ENCODE results near the gene MYMK.

MYMK gene

GRCh38 chr9:133518706-133519449 is 5.9 kb downstream of the MYMK start:
- no peak for DNase-seq (ENCODE audit: low read depth)

- DNase-seq (ENCODE audit: low read depth) = no peak
Observed at GRCh38 chr9:133518200-133518599, 6.6 kb downstream of the MYMK start.

DNA sequence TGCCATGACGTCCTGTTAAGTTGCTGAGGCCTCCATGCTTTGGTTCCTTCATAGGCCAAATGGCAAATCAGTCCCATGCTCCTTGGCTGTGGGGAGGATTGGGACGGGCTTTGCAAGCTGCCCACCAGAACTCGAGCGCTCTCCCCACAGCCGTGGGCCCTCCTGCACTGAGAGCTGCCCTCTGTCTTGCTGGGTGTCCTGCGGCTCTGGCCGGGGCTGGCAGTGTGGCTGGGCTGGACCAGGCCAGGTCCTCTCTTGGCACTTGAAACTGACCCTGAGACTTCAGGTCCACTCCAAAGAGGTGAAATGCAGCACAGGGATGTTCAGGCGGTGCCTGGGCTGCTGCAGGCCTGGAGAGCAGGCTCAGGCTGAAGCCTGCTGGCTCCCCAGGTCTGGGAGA is 7.0 kb downstream of the MYMK start:
- no peak for DNase-seq (ENCODE audit: low read depth)

DNA sequence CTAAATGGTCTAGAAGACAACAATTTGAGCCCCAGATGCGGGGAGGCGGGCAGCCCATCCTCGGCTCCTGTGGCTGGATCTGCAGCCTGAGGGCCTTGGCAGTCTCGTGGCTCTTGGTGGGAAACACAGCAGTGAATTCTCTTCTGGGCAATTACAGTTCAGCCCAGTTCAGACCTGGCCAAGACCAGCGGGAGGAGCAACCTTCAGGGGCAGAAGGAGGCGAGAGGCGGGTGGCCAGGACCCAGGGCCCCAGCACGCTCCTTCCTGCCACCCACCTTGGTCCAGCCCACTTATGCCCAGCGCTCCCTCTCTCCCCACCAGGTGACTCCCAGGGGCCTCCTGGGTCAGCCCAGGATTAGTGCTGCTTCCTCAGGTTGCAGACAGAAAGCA is 7.8 kb downstream of the MYMK start:
- DNase-seq (ENCODE audit: low read depth) = no peak

GRCh38 chr9:133516256-133516960 is 8.4 kb downstream of the MYMK start:
- DNase-seq (ENCODE audit: low read depth) = no peak

- DNase-seq (ENCODE audit: low read depth) = no peak
Observed at GRCh38 chr9:133515615-133516255, 9.0 kb downstream of the MYMK start.

- DNase-seq (ENCODE audit: low read depth) = no peak
Observed at GRCh38 chr9:133515240-133515610, 9.5 kb downstream of the MYMK start.

- DNase-seq (ENCODE audit: low read depth) = no peak
Observed at GRCh38 chr9:133514460-133515239, 10.1 kb downstream of the MYMK start.

DNA sequence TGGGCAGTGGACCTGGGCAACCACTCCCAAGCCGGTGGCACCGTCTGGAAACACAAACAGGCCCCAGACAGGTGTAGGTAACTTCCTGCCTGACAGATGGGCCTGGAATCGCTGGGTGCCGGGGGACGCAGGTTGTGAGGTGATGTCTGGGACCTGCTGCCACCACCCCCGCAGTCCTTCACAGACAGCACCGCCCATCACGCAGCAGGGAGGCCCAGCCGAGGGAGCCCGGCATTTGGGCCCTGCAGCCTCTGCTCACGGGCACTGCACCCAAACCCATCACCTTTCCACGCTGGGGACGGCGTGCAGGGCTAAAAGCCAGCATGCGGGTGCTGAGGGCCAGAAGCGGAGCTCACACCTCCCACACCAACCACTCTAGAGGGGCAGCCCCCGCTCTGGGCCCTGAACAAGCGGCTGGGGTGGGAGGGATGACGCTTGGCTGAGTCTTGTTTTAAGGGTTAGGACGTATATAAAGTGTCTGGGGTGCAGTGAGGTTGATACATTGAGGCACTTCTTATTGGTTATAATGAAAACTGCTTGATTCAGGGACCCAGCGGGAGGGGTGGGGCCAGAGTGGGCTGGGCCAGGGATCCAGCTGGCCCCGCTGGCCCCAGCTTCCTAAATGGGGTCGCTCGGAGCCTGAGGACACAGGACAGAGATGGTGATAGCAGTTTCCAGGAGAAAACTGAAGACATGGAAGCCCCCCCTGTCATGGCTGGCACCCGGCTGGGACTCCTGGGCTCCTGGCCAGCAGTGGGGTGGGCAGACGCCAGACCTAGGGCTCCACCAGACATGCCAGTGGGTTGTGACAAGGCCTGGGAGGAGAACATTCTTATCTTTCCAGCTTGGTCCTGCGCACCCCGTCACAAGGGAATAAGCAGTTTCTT is 11.3 kb downstream of the MYMK start:
- no peak for DNase-seq (ENCODE audit: low read depth)

DNA sequence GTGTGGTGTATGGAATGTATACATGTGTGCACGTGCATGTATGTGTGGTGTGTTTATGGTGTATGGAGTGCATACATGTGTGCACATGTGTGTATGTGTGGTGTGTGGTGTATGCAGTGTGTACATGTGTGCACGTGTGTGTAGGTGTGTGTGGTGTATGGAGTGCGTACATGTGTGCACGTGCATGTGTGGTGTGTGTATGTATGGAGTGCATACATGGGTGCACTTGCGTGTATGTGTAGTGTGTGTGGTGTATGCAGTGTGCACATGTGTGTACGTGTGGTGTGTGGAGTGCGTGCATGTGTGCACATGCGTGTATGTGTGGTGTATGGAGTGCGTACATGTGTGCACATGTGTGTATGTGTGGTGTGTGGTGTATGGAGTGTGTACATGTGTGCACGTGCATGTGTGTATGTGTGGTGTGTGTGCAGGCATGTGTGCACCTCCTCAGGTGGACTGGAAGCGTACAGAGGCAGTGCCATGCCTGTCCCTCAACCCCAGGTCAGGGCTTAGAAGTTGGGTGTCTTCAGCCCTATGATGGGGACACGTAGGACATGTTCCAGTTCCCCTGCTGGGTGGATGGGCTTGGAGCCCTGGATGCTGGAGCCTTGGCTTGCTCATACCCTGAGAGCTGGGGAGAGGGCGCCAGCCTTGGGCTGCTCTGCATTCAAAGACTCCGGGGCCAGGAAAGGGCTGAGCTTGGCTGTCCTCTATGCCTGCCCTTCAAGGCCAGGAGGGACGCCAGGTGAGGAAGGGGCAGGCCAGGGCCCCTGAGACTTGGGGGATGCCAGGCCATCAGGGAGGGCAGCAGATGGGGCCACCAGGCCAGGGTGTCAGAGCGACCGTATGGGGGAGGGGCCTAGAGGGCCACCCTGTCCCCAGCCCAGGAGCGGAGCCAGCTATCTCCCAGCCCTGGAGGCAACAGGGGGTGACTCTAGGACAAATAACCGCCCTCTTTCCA is 12.2 kb downstream of the MYMK start:
- DNase-seq (ENCODE audit: low read depth) = no peak

DNA sequence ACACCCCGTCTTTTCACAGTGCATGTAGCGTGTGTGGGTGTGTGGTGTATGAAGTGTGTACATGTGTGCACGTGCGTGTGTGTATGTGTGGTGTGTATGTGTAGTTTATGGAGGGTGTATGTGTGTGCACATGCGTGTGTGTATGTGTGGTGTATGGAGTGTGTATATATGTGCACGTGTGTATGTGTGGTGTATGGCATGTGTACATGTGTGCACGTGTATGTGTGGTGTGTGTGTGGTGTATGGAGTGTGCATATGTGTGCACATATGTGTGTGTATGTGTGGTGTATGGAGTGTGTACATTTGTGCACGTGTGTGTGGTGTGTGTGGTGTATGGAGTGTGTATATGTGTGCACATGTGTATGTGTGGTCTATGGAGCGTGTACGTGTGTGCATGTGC is 13.2 kb downstream of the MYMK start:
- DNase-seq (ENCODE audit: low read depth) = no peak

GRCh38 chr9:133510926-133511505 is 13.7 kb downstream of the MYMK start:
- no peak for DNase-seq (ENCODE audit: low read depth)

DNA sequence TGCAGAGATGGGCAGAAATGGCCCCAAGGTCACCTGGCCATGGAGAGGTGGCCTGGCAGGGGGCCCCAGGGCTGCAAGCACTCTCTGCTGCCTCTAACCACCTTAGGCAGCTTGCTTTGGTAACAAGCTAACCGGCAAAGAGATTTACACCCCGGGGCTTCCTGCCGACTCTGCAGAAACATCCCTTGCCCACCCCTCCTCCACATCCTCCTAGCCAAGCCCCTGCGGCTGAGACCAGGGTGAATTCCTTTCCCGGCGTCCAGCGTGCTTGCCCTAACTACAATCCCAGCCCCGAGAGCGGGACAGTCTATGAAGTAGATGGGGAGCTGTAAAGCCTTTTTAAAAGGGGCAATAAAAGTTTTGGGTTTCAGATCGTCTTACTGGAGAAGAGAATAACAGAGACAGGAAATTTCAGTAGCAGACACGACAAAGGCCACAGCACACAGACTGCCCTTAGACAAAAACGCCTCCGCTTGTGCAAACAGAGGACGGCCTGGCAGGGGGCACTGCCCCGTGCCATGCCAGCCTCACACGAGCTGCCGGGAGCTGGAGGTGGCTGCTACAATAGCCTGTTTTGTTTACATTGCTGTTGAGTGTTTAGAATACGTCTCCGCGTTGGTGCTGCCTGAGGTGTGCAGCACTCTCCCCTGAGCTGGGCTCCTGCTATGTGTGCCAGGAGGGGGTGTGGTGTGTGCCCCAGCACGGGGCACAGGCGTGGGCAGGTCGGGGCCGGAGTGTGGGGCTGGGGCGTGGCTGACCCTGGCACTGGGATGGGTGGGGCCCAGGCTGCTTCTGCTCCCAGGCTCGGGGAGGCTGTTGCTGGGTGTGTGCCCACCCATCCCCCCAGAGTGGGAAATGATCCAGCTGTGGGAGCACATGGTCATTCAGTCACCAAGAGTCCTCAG is 15.3 kb downstream of the MYMK start:
- no peak for DNase-seq (ENCODE audit: low read depth)

DNA sequence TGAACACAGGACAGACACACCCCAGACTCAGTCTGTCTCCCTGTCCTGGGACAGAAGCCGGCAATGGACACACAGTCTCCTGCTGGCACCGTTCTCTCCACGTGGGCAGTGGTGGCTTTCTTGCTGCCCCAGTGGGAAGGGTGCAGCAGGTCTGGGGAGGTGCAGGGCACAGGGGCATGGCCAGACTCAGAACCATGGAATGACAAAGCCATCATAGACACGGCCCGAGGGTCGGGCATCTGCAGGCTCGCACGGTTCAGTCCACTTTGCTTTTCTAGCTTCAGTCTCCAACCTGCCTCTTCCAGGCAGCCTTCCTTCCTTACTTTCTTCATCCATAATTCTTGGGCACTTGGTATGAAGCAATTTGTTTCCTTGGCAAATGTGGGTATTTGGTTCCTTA is 16.7 kb downstream of the MYMK start:
- no peak for DNase-seq (ENCODE audit: low read depth)

DNA sequence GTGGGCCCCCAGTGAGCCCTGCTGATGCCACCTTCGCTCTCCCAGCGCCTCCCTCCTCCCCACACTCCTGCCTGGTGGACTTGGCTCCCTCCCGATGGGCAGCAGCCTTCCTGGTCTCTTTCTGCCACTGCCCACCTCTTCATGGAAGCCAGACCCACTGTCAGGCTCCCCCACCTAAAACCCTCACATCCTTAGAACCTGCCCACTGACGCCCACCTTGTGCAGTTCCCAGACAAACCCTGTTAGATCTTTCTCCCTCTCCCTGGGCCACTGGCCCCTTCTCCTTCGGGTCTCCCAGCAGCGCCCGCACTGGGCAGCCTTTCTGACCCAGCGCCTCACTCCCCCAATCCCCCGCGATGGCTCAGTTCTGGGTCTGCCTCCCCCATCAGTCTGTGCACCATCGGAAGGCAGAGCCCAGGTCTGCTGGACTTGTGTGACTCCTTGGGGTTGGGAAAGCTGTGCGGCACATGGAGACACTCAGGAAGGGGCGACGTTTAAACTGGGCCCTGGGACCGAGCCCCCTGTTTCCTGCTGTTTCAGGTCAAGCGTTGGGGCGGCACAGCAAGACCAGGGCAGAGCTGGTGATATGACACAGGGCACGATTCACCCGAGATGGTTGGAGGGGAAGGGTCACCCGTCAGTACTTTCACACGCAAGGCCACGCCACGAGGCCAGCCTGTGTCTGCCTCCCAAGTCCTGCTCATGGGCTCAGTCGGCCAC is 17.4 kb downstream of the MYMK start:
- DNase-seq (ENCODE audit: low read depth) = no peak

GRCh38 chr9:133506653-133507038 is 18.1 kb downstream of the MYMK start:
- DNase-seq (ENCODE audit: low read depth) = no peak

- no peak for DNase-seq (ENCODE audit: low read depth)
Observed at GRCh38 chr9:133505901-133506652, 18.7 kb downstream of the MYMK start.
